Endothelial cell of umbilical vein (primary cell): ENCODE measurements around the gene MMS19. TPM values are rescaled to one million over a fixed set of nuclear protein-coding genes. Genes with fewer than 3 reads are reported as not detected.

Source experiments
- BruUV-seq: library from RNA; stranded (reverse); fragments of 400-500 nt; replicated peaks from 2 replicates; lab custom pipeline; 2021; lab: Mats Ljungman, UMichigan
- CTCF ChIA-PET: fragments of 300-600, 350-600 bp; sonication (Branson Sonifier 250); formaldehyde crosslinking; loops from one replicate; lab custom pipeline; 2021; ENCODE audit warnings: antibody characterized with exemption, inconsistent platforms; lab: Charles Lee
- POLR2A ChIA-PET: fragments of 300-600, 350-600 bp; sonication (Branson Sonifier 250); formaldehyde crosslinking; loops from one replicate; lab custom pipeline; 2021; ENCODE audit warnings: antibody characterized with exemption, inconsistent platforms; lab: Charles Lee
- DNase-seq: peaks from one replicate; pipeline ENCODE4 v3.0.0-alpha.2; 2011; ENCODE audit warnings: low read depth, low spot score
- FAIRE-seq: peaks from 2 replicates; lab custom pipeline; 2011; peaks lifted over from hg19 to GRCh38; lab: Jason Lieb, UNC
- H2AFZ ChIP-seq: 2 replicates; pipeline ENCODE4 v1.6.0; 2012; ENCODE audit warnings: low read depth, low read length, control low read depth, inconsistent platforms
- H3K27ac ChIP-seq: 2 replicates; pipeline ENCODE4 v1.5.1; 2011; ENCODE audit warnings: low read depth, mild to moderate bottlenecking, control low read depth, low read length, moderate library complexity; ENCODE audit not compliant: insufficient read depth
- H3K27me3 ChIP-seq, 2 experiments: 2 replicates each; pipeline versions ENCODE4 v1.6.0 to v1.6.1; 2011; ENCODE audit warnings: low read length in 2 of 2, mixed read lengths in 1 of 2; ENCODE audit not compliant: control insufficient read depth in 2 of 2, insufficient read depth in 2 of 2
- H3K36me3 ChIP-seq, 2 experiments: 2 replicates in 1 of 2; 3 replicates in 1 of 2; pipeline ENCODE4 v1.5.1; 2011; ENCODE audit warnings: low read length in 2 of 2, mild to moderate bottlenecking in 1 of 2, moderate library complexity in 1 of 2; ENCODE audit not compliant: control insufficient read depth in 2 of 2, insufficient read depth in 2 of 2; ENCODE audit errors: extremely low read depth in 1 of 2
- H3K4me1 ChIP-seq: 3 replicates; pipeline ENCODE4 v1.5.1; 2011; ENCODE audit warnings: mild to moderate bottlenecking, low read length; ENCODE audit not compliant: control insufficient read depth, insufficient read depth; ENCODE audit errors: extremely low read depth
- H3K4me2 ChIP-seq: 2 replicates; pipeline ENCODE4 v1.6.1; 2011; ENCODE audit warnings: low read length, control low read depth, mixed read lengths; ENCODE audit not compliant: insufficient read depth
- H3K4me3 ChIP-seq, 3 experiments: fragments of 200-600 bp in 1 of 3; sonication (generic), shearing (Covaris generic) in 1 of 3; replicated peaks in 1 of 3; 2 replicates each; pipeline ENCODE4 v1.5.1; 2011 to 2016; ENCODE audit warnings: control low read depth in 3 of 3, low read length in 3 of 3, mild to moderate bottlenecking in 2 of 3, inconsistent platforms in 1 of 3, low read depth in 1 of 3, moderate library complexity in 1 of 3; ENCODE audit not compliant: insufficient read depth in 1 of 3
- H3K79me2 ChIP-seq: 2 replicates; pipeline ENCODE4 v1.6.0; 2012; ENCODE audit warnings: low read length, inconsistent platforms; ENCODE audit not compliant: control insufficient read depth, insufficient read depth
- H3K9ac ChIP-seq: replicated peaks from 2 replicates; pipeline ENCODE3; 2011; ENCODE audit warnings: low read length, control low read depth; ENCODE audit not compliant: insufficient read depth; ENCODE audit errors: extremely low read depth
- H3K9me1 ChIP-seq: replicated peaks from 3 replicates; pipeline ENCODE4 v1.6.0; 2011; ENCODE audit warnings: mild to moderate bottlenecking, low read length; ENCODE audit not compliant: control insufficient read depth, insufficient read depth; ENCODE audit errors: extremely low read depth
- H3K9me3 ChIP-seq: replicated peaks from 2 replicates; pipeline ENCODE4 v1.5.1; 2012; ENCODE audit warnings: low read length, inconsistent platforms; ENCODE audit not compliant: control insufficient read depth, insufficient read depth
- H4K20me1 ChIP-seq: replicated peaks from 2 replicates; pipeline ENCODE3; 2011; ENCODE audit warnings: mild to moderate bottlenecking, low read length; ENCODE audit not compliant: control insufficient read depth, insufficient read depth; ENCODE audit errors: extremely low read depth
- EZH2 ChIP-seq: IDR thresholded peaks from 2 replicates; pipeline ENCODE4 v1.6.1; 2012; ENCODE audit warnings: borderline replicate concordance, low read depth, mild to moderate bottlenecking, moderate library complexity, low read length, inconsistent platforms; ENCODE audit not compliant: severe bottlenecking
- FOS ChIP-seq: IDR thresholded peaks from 2 replicates; pipeline ENCODE4 v1.6.1; 2011; ENCODE audit warnings: mild to moderate bottlenecking, low read length, moderate library complexity, borderline replicate concordance; ENCODE audit not compliant: insufficient read depth
- GATA2 ChIP-seq: IDR thresholded peaks from 2 replicates; pipeline ENCODE4 v1.7.0; 2011; ENCODE audit warnings: low read depth, mild to moderate bottlenecking, moderate library complexity, mixed read lengths, low read length; ENCODE audit not compliant: insufficient read length, insufficient read depth
- JUN ChIP-seq: IDR thresholded peaks from 2 replicates; pipeline ENCODE4 v1.6.1; 2011; ENCODE audit warnings: borderline replicate concordance, low read depth; ENCODE audit not compliant: insufficient read length, insufficient read depth
- MAX ChIP-seq: IDR thresholded peaks from 2 replicates; pipeline ENCODE4 v1.6.1; 2011; ENCODE audit not compliant: insufficient read depth, insufficient read length
- MYC ChIP-seq: IDR thresholded peaks from one replicate; pipeline ENCODE4 v1.6.1; 2011; ENCODE audit warnings: mild to moderate bottlenecking, low read depth, low read length
- POLR2A ChIP-seq: IDR thresholded peaks from 2 replicates; pipeline ENCODE4 v1.6.1; 2012; ENCODE audit warnings: low read depth, mild to moderate bottlenecking, control low read depth, low read length
- POLR2AphosphoS5 ChIP-seq: IDR thresholded peaks from 2 replicates; pipeline ENCODE4 v1.6.1; 2012; ENCODE audit warnings: low read depth, mild to moderate bottlenecking, control low read depth, low read length, moderate library complexity; ENCODE audit not compliant: insufficient read depth
- dilution Hi-C: fragments of 300-500 bp; cut with MboI; formaldehyde crosslinking; loops from one replicate; pipeline ENCODE4 v1.15.0; 2019; ENCODE audit warnings: low sequenced_read_pairs; ENCODE audit not compliant: extremely low pct_ligation_motif_present
- intact Hi-C: fragments of 100-400 bp; cut with micrococcal nuclease; formaldehyde crosslinking; loops from one replicate; pipeline ENCODE4 v1.10.0; 2022
- polyA plus RNA-seq, 4 experiments: library from polyadenylated mRNA; depleted of rRNA in 3 of 4; stranded (reverse) in 3 of 4; unstranded in 1 of 4; fragments of >200 nt; gene quantifications; 2 replicates each; pipeline versions ENCODE4 v1.2.1 to v1.2.3, GENCODE V29; 2011 to 2012; ENCODE audit warnings: missing spikeins in 1 of 4
- total RNA-seq: library from RNA; stranded (reverse); gene quantifications from 2 replicates; pipeline ENCODE4 v1.2.3, GENCODE V29; 2021
- TF ChIP-seq, protein P1 (sequence below), 2 donors: IDR thresholded peaks; 1 replicate in 1 of 2; 2 replicates in 1 of 2; pipeline ENCODE4 v1.5.1; 2011; ENCODE audit warnings: low read length in 2 of 2, mild to moderate bottlenecking in 2 of 2, moderate library complexity in 2 of 2, control low read depth in 1 of 2, inconsistent platforms in 1 of 2, low read depth in 1 of 2; ENCODE audit not compliant: insufficient read depth in 1 of 2; ENCODE audit errors: extremely low read depth in 1 of 2

MMS19 gene
- total and polyA plus RNA-seq, 2 donors (not counting 3 experiments of a cell fraction or from before 2014, with no cell fraction given) = 95.2 to 123 TPM

GRCh38 chr10:97542169-97543024 is 44.2 kb upstream of the MMS19 start:
- Histone ChIP-seq H4K20me1 (no peaks in the 10 kb centered on the region), H3K9ac (peak overlapping the region; percentile 84), H3K4me1 (peaks cover 61% of the 10 kb centered on the region), H3K4me2 (peak overlapping the region; percentile 38), H3K79me2 (peaks cover 4% of the 10 kb centered on the region), H3K9me3 (no peaks in the 10 kb centered on the region), H3K36me3 (no peaks in the 10 kb centered on the region), H3K27me3 (no peaks in the 10 kb centered on the region), H3K4me3 (no peak overlapping the region), H3K9me1 (no peaks in the 10 kb centered on the region), H3K27ac (peak overlapping the region; percentile 99), H2AFZ (no peak overlapping the region)
- POLR2A ChIA-PET = interaction anchor here (1.0 to 2.2 kb wide), 3 partner anchors 9 to 43 kb away, joined by 3 to 8 read pairs (median 5); partner anchors contain the start of genes MMS19 and UBTD1
- intact Hi-C loops = loop anchor here (1.0 to 2.0 kb wide), 6 partner anchors 24 to 96 kb away; partner anchors contain the start of genes EXOSC1, MMS19, UBTD1 and ZDHHC16
- BruUV-seq = TSS peak; percentile 90
- FAIRE-seq (no peak), DNase-seq (peak; percentile 98)
- dilution Hi-C loops = no loop called here
- TF ChIP-seq POLR2A (peak; percentile 36), MAX (no peak), EZH2 (no peak), GATA2 (no peak), POLR2AphosphoS5 (peak; percentile 81), MYC (no peak), FOS (peak; percentile 99), JUN (peak; percentile 92)
- TF ChIP-seq, protein P1, sequence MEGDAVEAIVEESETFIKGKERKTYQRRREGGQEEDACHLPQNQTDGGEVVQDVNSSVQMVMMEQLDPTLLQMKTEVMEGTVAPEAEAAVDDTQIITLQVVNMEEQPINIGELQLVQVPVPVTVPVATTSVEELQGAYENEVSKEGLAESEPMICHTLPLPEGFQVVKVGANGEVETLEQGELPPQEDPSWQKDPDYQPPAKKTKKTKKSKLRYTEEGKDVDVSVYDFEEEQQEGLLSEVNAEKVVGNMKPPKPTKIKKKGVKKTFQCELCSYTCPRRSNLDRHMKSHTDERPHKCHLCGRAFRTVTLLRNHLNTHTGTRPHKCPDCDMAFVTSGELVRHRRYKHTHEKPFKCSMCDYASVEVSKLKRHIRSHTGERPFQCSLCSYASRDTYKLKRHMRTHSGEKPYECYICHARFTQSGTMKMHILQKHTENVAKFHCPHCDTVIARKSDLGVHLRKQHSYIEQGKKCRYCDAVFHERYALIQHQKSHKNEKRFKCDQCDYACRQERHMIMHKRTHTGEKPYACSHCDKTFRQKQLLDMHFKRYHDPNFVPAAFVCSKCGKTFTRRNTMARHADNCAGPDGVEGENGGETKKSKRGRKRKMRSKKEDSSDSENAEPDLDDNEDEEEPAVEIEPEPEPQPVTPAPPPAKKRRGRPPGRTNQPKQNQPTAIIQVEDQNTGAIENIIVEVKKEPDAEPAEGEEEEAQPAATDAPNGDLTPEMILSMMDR (IDR thresholded peaks at IDR 0.05; ENCODE audit: extremely low read depth in 1 of 2, insufficient read depth in 1 of 2, low read depth in 1 of 2, low read length in 2 of 2) = no peak
- CTCF ChIA-PET = interaction anchor here (0.8 to 6.6 kb wide), 6 partner anchors 9 to 43 kb away, joined by 3 to 93 read pairs (median 6); partner anchors contain the start of gene UBTD1
